Caco-2 (cell line): ENCODE measurements around the gene ASF1B. TPM values are rescaled to one million over a fixed set of nuclear protein-coding genes. Genes with fewer than 3 reads are reported as not detected.

Experiments
- BruUV-seq: library from RNA; stranded (reverse); fragments of 400-500 nt; replicated peaks from 2 replicates; lab custom pipeline; 2021; lab: Mats Ljungman, UMichigan
- CTCF ChIA-PET: fragments of 300-600 bp; sonication (Branson Sonifier 250); formaldehyde crosslinking; loops from one replicate; lab custom pipeline; 2022; ENCODE audit warnings: antibody characterized with exemption; lab: Charles Lee
- POLR2A ChIA-PET: fragments of 300-600 bp; sonication (Branson Sonifier 250); formaldehyde crosslinking; loops from one replicate; lab custom pipeline; 2022; ENCODE audit warnings: antibody characterized with exemption; lab: Charles Lee
- DNase-seq, 2 experiments: peaks; one replicate each; pipeline versions ENCODE4 v3.0.0 to v3.0.0-alpha.2; 2020 to 2022
- H3K27me3 ChIP-seq: replicated peaks from 2 replicates; pipeline ENCODE4 v1.6.0; 2011; ENCODE audit warnings: low read length; ENCODE audit not compliant: control insufficient read depth, insufficient read depth
- H3K36me3 ChIP-seq: 2 replicates; pipeline ENCODE4 v1.5.1; 2011; ENCODE audit warnings: low read length; ENCODE audit not compliant: control insufficient read depth, insufficient read depth
- H3K4me1 ChIP-seq: fragments of 250-450 bp; sonication (Bioruptor Pico); 2 replicates; pipeline ENCODE4 v1.5.1; 2020; ENCODE audit warnings: mild to moderate bottlenecking
- H3K4me3 ChIP-seq: 2 replicates; pipeline ENCODE4 v1.5.1; 2011; ENCODE audit warnings: low read depth, mild to moderate bottlenecking, control low read depth, low read length
- H3K9me3 ChIP-seq: fragments of 250-450 bp; sonication (Bioruptor Pico); 2 replicates; pipeline ENCODE4 v1.5.1; 2020; ENCODE audit warnings: mild to moderate bottlenecking, moderate library complexity
- H3K27ac Mint-ChIP-seq: one replicate; pipeline ENCODE4 v1.8.0; 2022; ENCODE audit warnings: mixed read lengths; ENCODE audit not compliant: unreplicated experiment
- H3K27me3 Mint-ChIP-seq: one replicate; pipeline ENCODE4 v1.8.0; 2022; ENCODE audit warnings: mixed read lengths; ENCODE audit not compliant: insufficient read depth, unreplicated experiment
- H3K36me3 Mint-ChIP-seq: one replicate; pipeline ENCODE4 v1.8.0; 2022; ENCODE audit warnings: mild to moderate bottlenecking, mixed read lengths; ENCODE audit not compliant: insufficient read depth, unreplicated experiment
- H3K4me1 Mint-ChIP-seq: one replicate; pipeline ENCODE4 v1.8.0; 2022; ENCODE audit warnings: low read depth, mixed read lengths; ENCODE audit not compliant: unreplicated experiment
- H3K4me3 Mint-ChIP-seq: one replicate; pipeline ENCODE4 v1.8.0; 2022; ENCODE audit warnings: mild to moderate bottlenecking, moderate library complexity, mixed read lengths; ENCODE audit not compliant: unreplicated experiment
- H3K9me3 Mint-ChIP-seq: one replicate; pipeline ENCODE4 v1.8.0; 2022; ENCODE audit warnings: mixed read lengths; ENCODE audit not compliant: unreplicated experiment
- intact Hi-C: fragments of 100-400 bp; cut with micrococcal nuclease; formaldehyde crosslinking; loops from one replicate; pipeline ENCODE4 v1.10.0; 2022; ENCODE audit not compliant: unreplicated experiment
- total RNA-seq: library from RNA; stranded (reverse); gene quantifications from 2 replicates; pipeline ENCODE4 v1.2.3, GENCODE V29; 2022
- TF ChIP-seq, protein P1 (sequence below), 2 experiments: fragments of 200-600 bp in 1 of 2; IDR thresholded peaks; 1 replicate in 1 of 2; 2 replicates in 1 of 2; pipeline versions ENCODE4 v1.5.1 to v1.8.0; 2011 to 2022; ENCODE audit warnings: antibody characterized with exemption in 1 of 2, control low read depth in 1 of 2, inconsistent platforms in 1 of 2, low read depth in 1 of 2, low read length in 1 of 2, mild to moderate bottlenecking in 1 of 2, moderate library complexity in 1 of 2; ENCODE audit not compliant: insufficient read depth in 1 of 2, severe bottlenecking in 1 of 2, unreplicated experiment in 1 of 2

The ASF1B gene
- total RNA-seq, 1 experiment from 2014 or later, result 40.2 TPM

DNA sequence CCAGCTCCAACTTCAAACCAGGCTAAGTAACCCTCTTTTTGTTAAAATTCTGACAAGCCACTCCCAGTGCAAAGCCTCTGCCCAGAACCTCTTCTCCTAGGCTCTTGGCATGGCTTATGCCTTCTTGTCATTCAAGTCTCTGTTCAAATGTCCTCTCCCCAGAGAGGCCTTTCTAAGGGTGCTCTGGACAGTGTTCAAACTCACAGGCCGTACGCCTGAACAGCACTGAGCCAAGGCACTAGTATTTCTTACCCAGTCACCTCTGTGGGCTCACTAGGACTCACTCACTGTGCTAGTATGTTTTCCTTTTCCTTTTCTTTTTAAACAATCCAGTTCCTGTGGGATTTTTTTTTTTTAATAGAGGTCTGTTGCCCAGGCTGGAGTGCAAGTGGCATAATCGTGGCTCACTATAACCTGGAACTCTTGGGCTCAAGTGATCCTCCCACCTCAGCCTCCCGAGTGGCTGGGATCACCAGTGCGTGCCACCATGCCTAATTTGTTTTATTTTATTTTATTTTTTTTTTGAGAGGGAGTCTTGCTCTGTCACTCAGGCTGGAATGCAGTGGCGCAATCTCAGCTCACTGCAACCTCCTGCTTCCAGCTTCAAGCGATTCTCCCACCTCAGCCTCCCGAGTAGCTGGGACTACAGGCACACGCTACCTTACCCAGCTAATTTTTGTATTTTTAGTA lies 2.3 kb upstream of the ASF1B start:
- TF ChIP-seq, protein P1, sequence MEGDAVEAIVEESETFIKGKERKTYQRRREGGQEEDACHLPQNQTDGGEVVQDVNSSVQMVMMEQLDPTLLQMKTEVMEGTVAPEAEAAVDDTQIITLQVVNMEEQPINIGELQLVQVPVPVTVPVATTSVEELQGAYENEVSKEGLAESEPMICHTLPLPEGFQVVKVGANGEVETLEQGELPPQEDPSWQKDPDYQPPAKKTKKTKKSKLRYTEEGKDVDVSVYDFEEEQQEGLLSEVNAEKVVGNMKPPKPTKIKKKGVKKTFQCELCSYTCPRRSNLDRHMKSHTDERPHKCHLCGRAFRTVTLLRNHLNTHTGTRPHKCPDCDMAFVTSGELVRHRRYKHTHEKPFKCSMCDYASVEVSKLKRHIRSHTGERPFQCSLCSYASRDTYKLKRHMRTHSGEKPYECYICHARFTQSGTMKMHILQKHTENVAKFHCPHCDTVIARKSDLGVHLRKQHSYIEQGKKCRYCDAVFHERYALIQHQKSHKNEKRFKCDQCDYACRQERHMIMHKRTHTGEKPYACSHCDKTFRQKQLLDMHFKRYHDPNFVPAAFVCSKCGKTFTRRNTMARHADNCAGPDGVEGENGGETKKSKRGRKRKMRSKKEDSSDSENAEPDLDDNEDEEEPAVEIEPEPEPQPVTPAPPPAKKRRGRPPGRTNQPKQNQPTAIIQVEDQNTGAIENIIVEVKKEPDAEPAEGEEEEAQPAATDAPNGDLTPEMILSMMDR (IDR thresholded peaks at IDR 0.05; ENCODE audit: insufficient read depth in 1 of 2, low read depth in 1 of 2, low read length in 1 of 2, severe bottlenecking in 1 of 2, unreplicated experiment in 1 of 2), result no peak
- ChIA-PET CTCF (no interaction called here), POLR2A (no interaction called here)
- Histone ChIP-seq H3K4me3 (no peak overlapping the region), H3K27me3 (no peaks in the 10 kb centered on the region), H3K4me1 (peaks cover 5% of the 10 kb centered on the region; the same call in 1 of the 2 replicates), H3K36me3 (no peaks in the 10 kb centered on the region), H3K9me3 (no peaks in the 10 kb centered on the region)
- no peaks in the 10 kb centered on the region for H3K9me3 Mint-ChIP-seq
- H3K4me3 Mint-ChIP-seq, result peak overlapping the region; percentile 74
- peaks cover 7% of the 10 kb centered on the region for H3K4me1 Mint-ChIP-seq
- intact Hi-C loops, result loop anchor here (5.0 kb wide), 2 partner anchors 66 to 209 kb away; partner anchors contain the start of gene MISP3
- H3K27ac Mint-ChIP-seq, result peak overlapping the region; percentile 76
- peaks cover 26% of the 10 kb centered on the region for H3K36me3 Mint-ChIP-seq
- no TSS peak for BruUV-seq
- DNase-seq, result no peak
- H3K27me3 Mint-ChIP-seq, result no peaks in the 10 kb centered on the region

DNA sequence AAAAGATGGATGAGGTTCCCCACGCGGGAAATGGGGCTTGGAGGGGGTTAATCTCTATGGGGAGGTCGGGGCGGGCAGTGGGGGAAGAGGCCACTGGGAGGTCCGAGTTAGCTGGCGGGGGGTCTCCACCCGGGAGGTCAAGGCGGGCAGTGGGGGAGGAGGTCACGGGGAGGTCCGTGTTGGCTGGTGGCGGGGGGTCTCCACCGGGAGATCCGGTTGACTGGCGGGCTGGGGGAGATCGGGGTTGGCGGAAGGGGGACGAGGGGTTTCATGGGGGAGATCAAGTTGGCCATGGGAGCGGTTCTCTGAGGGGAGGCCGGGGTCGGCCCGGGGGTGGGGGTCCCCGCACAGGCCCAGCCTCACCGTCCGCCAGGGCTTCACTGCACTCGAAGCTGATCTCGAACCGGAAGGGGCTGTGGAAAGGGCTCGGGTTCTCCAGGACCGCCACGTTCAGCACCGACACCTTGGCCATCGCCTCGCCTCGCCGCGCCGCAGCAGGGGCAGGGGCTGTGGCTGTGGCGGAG lies 342 bp downstream of the ASF1B start:
- no peaks in the 10 kb centered on the region for H3K27me3 Mint-ChIP-seq
- peaks cover 31% of the 10 kb centered on the region for H3K36me3 Mint-ChIP-seq
- H3K27ac Mint-ChIP-seq, result peak overlapping the region; percentile 83
- TF ChIP-seq, protein P1 (IDR thresholded peaks at IDR 0.05; ENCODE audit: insufficient read depth in 1 of 2, low read depth in 1 of 2, low read length in 1 of 2, severe bottlenecking in 1 of 2, unreplicated experiment in 1 of 2), result no peak
- no peak for DNase-seq
- Histone ChIP-seq H3K36me3 (no peaks in the 10 kb centered on the region; the same call in 1 of the 2 replicates), H3K9me3 (no peaks in the 10 kb centered on the region), H3K4me3 (peak overlapping the region; percentile 93), H3K4me1 (peaks cover 5% of the 10 kb centered on the region; the same call in 1 of the 2 replicates), H3K27me3 (no peaks in the 10 kb centered on the region)
- ChIA-PET CTCF (interaction anchor here (0.6 to 2.2 kb wide), 38 partner anchors 8 to 1082 kb away, joined by 3 to 27 read pairs (median 5); partner anchors contain the start of genes ADGRE5, IL27RA, MISP3 and NDUFB7), POLR2A (interaction anchor here (0.6 to 1.7 kb wide), 18 partner anchors 9 to 388 kb away, joined by 3 to 16 read pairs (median 6); partner anchors contain the start of genes ADGRE5, DDX39A, DNAJB1 and PRKACA)
- BruUV-seq, result no TSS peak
- peaks cover 7% of the 10 kb centered on the region for H3K4me1 Mint-ChIP-seq
- no peaks in the 10 kb centered on the region for H3K9me3 Mint-ChIP-seq
- H3K4me3 Mint-ChIP-seq, result peak overlapping the region; percentile 74
- intact Hi-C loops, result loop anchor here (2.0 to 5.0 kb wide), 4 partner anchors 17 to 211 kb away; partner anchors contain the start of gene MISP3

DNA sequence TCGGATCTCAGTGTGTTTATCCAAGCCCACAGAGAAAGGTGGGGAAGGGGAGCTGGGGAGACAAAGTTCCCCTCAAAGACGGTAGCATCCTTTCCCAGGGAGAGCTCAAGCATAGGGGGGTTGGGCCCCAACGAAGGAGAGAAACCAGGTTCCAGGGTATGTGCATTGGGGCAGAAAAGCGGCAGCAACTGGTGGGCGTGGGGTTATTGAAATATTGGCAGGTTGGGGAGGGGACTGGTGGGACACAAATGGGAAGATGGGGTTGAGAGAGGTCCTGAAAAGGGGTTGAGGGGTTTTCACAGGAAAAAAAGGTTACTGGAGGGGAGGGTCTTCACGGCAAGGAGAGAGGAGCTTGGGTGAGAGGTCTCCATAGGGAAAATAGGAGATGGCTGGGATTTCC lies 1.0 kb downstream of the ASF1B start:
- Mint-ChIP-seq H3K27me3 (no peaks in the 10 kb centered on the region), H3K27ac (peak overlapping the region; percentile 83), H3K9me3 (no peaks in the 10 kb centered on the region), H3K4me3 (peak overlapping the region; percentile 74), H3K4me1 (peaks cover 7% of the 10 kb centered on the region), H3K36me3 (peaks cover 31% of the 10 kb centered on the region)
- H3K36me3 ChIP-seq, result no peaks in the 10 kb centered on the region; the same call in 1 of the 2 replicates
- no TSS peak for BruUV-seq
- ChIA-PET CTCF (no interaction called here), POLR2A (interaction anchor here (0.6 to 0.7 kb wide), 2 partner anchors 247 to 1202 kb away, joined by 7 to 11 read pairs; partner anchors contain the start of gene FARSA)
- no peaks in the 10 kb centered on the region for H3K9me3 ChIP-seq
- intact Hi-C loops, result loop anchor here (5.0 kb wide), 2 partner anchors 63 to 212 kb away; partner anchors contain the start of gene MISP3
- TF ChIP-seq, protein P1 (IDR thresholded peaks at IDR 0.05; ENCODE audit: insufficient read depth in 1 of 2, low read depth in 1 of 2, low read length in 1 of 2, severe bottlenecking in 1 of 2, unreplicated experiment in 1 of 2), result no peak
- peaks cover 5% of the 10 kb centered on the region; the same call in 1 of the 2 replicates for H3K4me1 ChIP-seq
- peak overlapping the region; percentile 93 for H3K4me3 ChIP-seq
- no peaks in the 10 kb centered on the region for H3K27me3 ChIP-seq
- DNase-seq, result no peak
